GM10266 (cell line): ENCODE data around the gene SV2B.

Source experiments
- DNase-seq: peaks from one replicate; pipeline ENCODE4 v3.0.0; 2012; ENCODE audit errors: extremely low spot score
- CTCF ChIP-seq: IDR thresholded peaks from 2 replicates; pipeline ENCODE4 v1.5.1; 2012; ENCODE audit warnings: mild to moderate bottlenecking, low read depth; ENCODE audit not compliant: control insufficient read depth, insufficient read depth; ENCODE audit errors: missing control alignments

Gene SV2B

GRCh38 chr15:91318931-91319330 is 218.9 kb downstream of the SV2B start:
- DNase-seq: no peak
- TF ChIP-seq CTCF: no peak

- no peak for DNase-seq
- no peak for TF ChIP-seq CTCF
Measured at GRCh38 chr15:91319371-91320059, 219.5 kb downstream of the SV2B start.

GRCh38 chr15:91320101-91320500 is 220.0 kb downstream of the SV2B start:
- TF ChIP-seq CTCF: no peak
- DNase-seq: no peak

GRCh38 chr15:91329914-91330313 is 229.9 kb downstream of the SV2B start:
- no peak for TF ChIP-seq CTCF
- no peak for DNase-seq

GRCh38 chr15:91331581-91331980 is 231.5 kb downstream of the SV2B start:
- no peak for TF ChIP-seq CTCF

GRCh38 chr15:91335702-91336101 is 235.6 kb downstream of the SV2B start:
- DNase-seq: no peak
- TF ChIP-seq CTCF: no peak

More at GRCh38 chr15:91331581-91331980, 231.5 kb downstream of the SV2B start:
- DNase-seq: no peak

GRCh38 chr15:91336687-91337086 is 236.6 kb downstream of the SV2B start:
- DNase-seq: no peak
- TF ChIP-seq CTCF: no peak
